Measurements from ENCODE around the gene MCRS1.

- TF ChIP-seq POLR2AphosphoS5 (IDR thresholded peaks at IDR 0.05; ENCODE audit: low read depth, low read length) (no peak), POLR2A (IDR thresholded peaks at IDR 0.05; ENCODE audit: low read depth, low read length) (no peak), TAF1 (IDR thresholded peaks at IDR 0.05; ENCODE audit: low read depth, low read length) (no peak)
Observed at GRCh38 chr12:49557917-49558215, 10.1 kb downstream of the MCRS1 start.
